MCF 10A (cell line): ENCODE data around the gene ZNF292. TPM values are rescaled to one million over a fixed set of nuclear protein-coding genes. Genes with fewer than 3 reads are reported as not detected.
"Not testable (repeated sequence)": the region's sequence is repeated elsewhere in the genome, so short reads cannot be mapped to it uniquely, and the experiment has no call there.

Experiments
- BruUV-seq: library from RNA; stranded (reverse); fragments of 400-500 nt; replicated peaks from 2 replicates; lab custom pipeline; 2021; lab: Mats Ljungman, UMichigan
- CTCF ChIA-PET: fragments of 300-600 bp; sonication (Branson Sonifier 250); formaldehyde crosslinking; extraction: SDS; loops from one replicate; lab custom pipeline; 2021; ENCODE audit warnings: antibody characterized with exemption, inconsistent platforms; lab: Yijun Ruan, JAX
- POLR2A ChIA-PET: fragments of 300-600, 350-650 bp; sonication (Branson Sonifier 250); formaldehyde crosslinking; extraction: SDS; loops from one replicate; lab custom pipeline; 2020; ENCODE audit warnings: antibody characterized with exemption, inconsistent platforms; lab: Yijun Ruan, JAX
- DNase-seq: peaks from one replicate; pipeline ENCODE4 v3.0.0-alpha.2; 2018; ENCODE audit not compliant: unreplicated experiment
- H3K27ac Mint-ChIP-seq: one replicate; pipeline ENCODE4 v1.8.0; 2022; ENCODE audit warnings: mild to moderate bottlenecking, low read depth, mixed read lengths; ENCODE audit not compliant: unreplicated experiment
- H3K27me3 Mint-ChIP-seq: one replicate; pipeline ENCODE4 v1.8.0; 2022; ENCODE audit warnings: mixed read lengths; ENCODE audit not compliant: insufficient read depth, unreplicated experiment
- H3K36me3 Mint-ChIP-seq: one replicate; pipeline ENCODE4 v1.8.0; 2022; ENCODE audit warnings: mild to moderate bottlenecking, moderate library complexity, mixed read lengths; ENCODE audit not compliant: insufficient read depth, unreplicated experiment
- H3K4me1 Mint-ChIP-seq: one replicate; pipeline ENCODE4 v1.8.0; 2022; ENCODE audit warnings: mixed read lengths; ENCODE audit not compliant: insufficient read depth, unreplicated experiment
- H3K4me3 Mint-ChIP-seq: one replicate; pipeline ENCODE4 v1.8.0; 2022; ENCODE audit warnings: mild to moderate bottlenecking, moderate library complexity, mixed read lengths; ENCODE audit not compliant: unreplicated experiment
- H3K9me3 Mint-ChIP-seq: one replicate; pipeline ENCODE4 v1.8.0; 2022; ENCODE audit warnings: mixed read lengths; ENCODE audit not compliant: unreplicated experiment
- intact Hi-C: fragments of 100-400 bp; cut with micrococcal nuclease; formaldehyde crosslinking; loops from 2 replicates; pipeline ENCODE4 v1.14.1; 2022
- total RNA-seq: library from RNA; stranded (reverse); gene quantifications from 2 replicates; pipeline ENCODE4 v1.2.3, GENCODE V29; 2022
- TF ChIP-seq, protein P1 (sequence below): fragments of 200-600 bp; IDR thresholded peaks from one replicate; pipeline ENCODE4 v1.8.0; 2022; ENCODE audit warnings: antibody characterized with exemption, mild to moderate bottlenecking; ENCODE audit not compliant: unreplicated experiment

The ZNF292 gene
- total RNA-seq, 1 experiment from 2014 or later: 17.1 TPM

DNA sequence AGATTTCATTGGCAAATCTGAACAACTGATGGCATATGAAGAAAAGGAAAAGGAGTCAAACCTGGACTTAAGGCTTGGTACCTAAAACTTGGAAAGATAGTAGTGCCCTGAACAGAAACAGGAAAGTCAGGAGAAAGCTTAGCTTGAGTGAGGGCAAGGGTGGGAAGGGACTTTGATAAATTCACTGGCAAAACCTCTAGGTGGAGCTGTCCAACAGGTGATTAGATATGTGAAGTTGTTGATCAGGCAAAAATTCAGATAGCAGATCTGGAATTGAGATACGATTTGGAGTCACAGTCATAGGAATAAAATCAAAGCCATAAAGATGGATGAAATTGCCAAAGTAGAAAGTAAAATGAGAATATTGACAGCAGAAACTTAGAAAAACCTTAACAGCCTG, 16.1 kb upstream of the ZNF292 start:
- TF ChIP-seq, protein P1, sequence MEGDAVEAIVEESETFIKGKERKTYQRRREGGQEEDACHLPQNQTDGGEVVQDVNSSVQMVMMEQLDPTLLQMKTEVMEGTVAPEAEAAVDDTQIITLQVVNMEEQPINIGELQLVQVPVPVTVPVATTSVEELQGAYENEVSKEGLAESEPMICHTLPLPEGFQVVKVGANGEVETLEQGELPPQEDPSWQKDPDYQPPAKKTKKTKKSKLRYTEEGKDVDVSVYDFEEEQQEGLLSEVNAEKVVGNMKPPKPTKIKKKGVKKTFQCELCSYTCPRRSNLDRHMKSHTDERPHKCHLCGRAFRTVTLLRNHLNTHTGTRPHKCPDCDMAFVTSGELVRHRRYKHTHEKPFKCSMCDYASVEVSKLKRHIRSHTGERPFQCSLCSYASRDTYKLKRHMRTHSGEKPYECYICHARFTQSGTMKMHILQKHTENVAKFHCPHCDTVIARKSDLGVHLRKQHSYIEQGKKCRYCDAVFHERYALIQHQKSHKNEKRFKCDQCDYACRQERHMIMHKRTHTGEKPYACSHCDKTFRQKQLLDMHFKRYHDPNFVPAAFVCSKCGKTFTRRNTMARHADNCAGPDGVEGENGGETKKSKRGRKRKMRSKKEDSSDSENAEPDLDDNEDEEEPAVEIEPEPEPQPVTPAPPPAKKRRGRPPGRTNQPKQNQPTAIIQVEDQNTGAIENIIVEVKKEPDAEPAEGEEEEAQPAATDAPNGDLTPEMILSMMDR: peak; percentile 72
- CTCF ChIA-PET: interaction anchor here (0.6 to 3.9 kb wide), 28 partner anchors 9 to 561 kb away, joined by 3 to 34 read pairs (median 3); no protein-coding TSS in a partner anchor
- no peak overlapping the region for H3K27ac Mint-ChIP-seq
- no peaks in the 10 kb centered on the region for H3K9me3 Mint-ChIP-seq
- H3K27me3 Mint-ChIP-seq: peaks cover 55% of the 10 kb centered on the region
- POLR2A ChIA-PET: interaction anchor here (0.7 kb wide), 1 partner anchor 254 kb away, joined by 3 read pairs; no protein-coding TSS in a partner anchor
- peak; percentile 65 for DNase-seq
- no peaks in the 10 kb centered on the region for H3K36me3 Mint-ChIP-seq
- peaks cover 6% of the 10 kb centered on the region for H3K4me1 Mint-ChIP-seq
- no peak overlapping the region for H3K4me3 Mint-ChIP-seq
- no TSS peak for BruUV-seq
- intact Hi-C loops: loop anchor here (1.0 to 10.0 kb wide), 4 partner anchors 72 to 336 kb away; partner anchors contain the start of gene SLC35A1

DNA sequence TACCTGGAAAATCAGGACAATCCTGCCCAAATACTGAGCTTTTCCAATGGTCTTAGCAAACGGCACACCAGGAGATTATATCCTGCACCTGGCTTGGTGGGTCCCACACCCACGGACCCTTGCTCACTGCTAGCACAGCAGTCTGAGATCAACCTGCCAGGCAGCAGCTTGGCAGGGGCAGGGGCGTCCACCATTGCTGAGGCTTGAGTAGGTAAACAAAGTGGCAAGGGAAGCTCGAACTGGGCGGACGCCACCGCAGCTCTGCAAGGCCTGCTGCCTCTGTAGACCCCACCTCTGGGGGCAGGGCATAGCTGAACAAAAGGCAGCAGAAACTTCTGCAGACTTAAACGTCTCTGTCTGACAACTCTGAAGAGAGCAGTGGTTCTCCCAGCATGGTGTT, 15.4 kb upstream of the ZNF292 start:
- POLR2A ChIA-PET, H3K9me3 Mint-ChIP-seq, H3K4me1 Mint-ChIP-seq, BruUV-seq, DNase-seq, H3K27ac Mint-ChIP-seq, H3K36me3 Mint-ChIP-seq, H3K4me3 Mint-ChIP-seq: not testable (repeated sequence)
- intact Hi-C loops: loop anchor here (1.0 to 10.0 kb wide), 4 partner anchors 73 to 335 kb away; partner anchors contain the start of gene SLC35A1
- CTCF ChIA-PET: interaction anchor here (0.6 to 3.9 kb wide), 29 partner anchors 9 to 1182 kb away, joined by 3 to 34 read pairs (median 4); no protein-coding TSS in a partner anchor
- H3K27me3 Mint-ChIP-seq: peaks cover 56% of the 10 kb centered on the region

DNA sequence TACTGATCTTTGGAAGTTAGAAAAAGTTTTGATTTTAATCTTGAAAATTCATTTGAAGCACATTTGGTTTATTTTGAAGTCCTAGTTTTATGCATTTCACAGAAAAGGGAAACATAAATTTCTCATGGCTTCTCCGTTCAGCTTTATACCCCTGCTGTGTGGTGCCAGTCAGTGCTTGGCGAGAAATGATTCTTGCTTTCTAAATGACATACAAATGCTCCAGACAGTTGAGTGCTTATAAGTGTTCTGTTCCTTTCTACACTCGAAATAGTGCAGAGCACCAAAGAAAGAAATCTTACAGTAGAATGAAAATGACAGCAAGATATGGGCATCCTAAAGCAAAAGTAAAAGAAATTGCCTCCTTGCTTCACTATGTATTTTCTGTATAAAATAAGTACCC, 9.0 kb upstream of the ZNF292 start:
- Mint-ChIP-seq H3K4me3 (no peak overlapping the region), H3K27me3 (peaks cover 30% of the 10 kb centered on the region), H3K9me3 (no peaks in the 10 kb centered on the region), H3K4me1 (no peaks in the 10 kb centered on the region), H3K27ac (no peak overlapping the region), H3K36me3 (no peaks in the 10 kb centered on the region)
- intact Hi-C loops: no loop called here
- ChIA-PET POLR2A (interaction anchor here (0.7 to 0.9 kb wide), 2 partner anchors 10 to 45 kb away, joined by 3 to 6 read pairs; partner anchors contain the start of gene ZNF292), CTCF (no interaction called here)
- BruUV-seq: no TSS peak
- TF ChIP-seq, protein P1: no peak
- no peak for DNase-seq

DNA sequence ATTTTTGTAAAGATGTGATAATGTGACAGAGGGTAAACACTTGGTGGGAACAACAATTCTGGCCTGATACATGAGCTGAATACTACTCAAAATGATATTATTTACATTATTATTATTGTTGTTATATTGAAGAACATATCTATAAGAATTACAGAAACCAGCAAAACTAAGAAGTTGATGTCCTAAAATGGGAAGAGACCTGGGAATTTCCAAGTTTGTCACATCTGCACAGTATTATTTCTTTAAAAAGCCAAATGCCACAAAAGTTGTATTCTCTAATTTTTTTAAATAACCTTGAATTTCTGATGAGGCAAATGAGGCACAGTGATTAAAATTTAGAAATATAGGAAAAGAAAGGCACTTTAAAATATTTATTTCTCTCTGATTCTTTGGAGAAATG, 5.0 kb upstream of the ZNF292 start:
- DNase-seq: no peak
- BruUV-seq: no TSS peak
- Mint-ChIP-seq H3K27ac (no peak overlapping the region), H3K36me3 (no peaks in the 10 kb centered on the region), H3K27me3 (no peaks in the 10 kb centered on the region), H3K9me3 (no peaks in the 10 kb centered on the region), H3K4me3 (no peak overlapping the region), H3K4me1 (no peaks in the 10 kb centered on the region)
- POLR2A ChIA-PET: no interaction called here
- CTCF ChIA-PET: interaction anchor here (1.0 kb wide), 1 partner anchor 11 kb away, joined by 5 read pairs; no protein-coding TSS in a partner anchor
- TF ChIP-seq, protein P1: no peak
- intact Hi-C loops: no loop called here
